Lower lobe of right lung (tissue), 2 donors: Measurements from ENCODE around the gene EXOC3. TPM values are rescaled to one million over a fixed set of nuclear protein-coding genes. Genes with fewer than 3 reads are reported as not detected.
"Not testable (repeated sequence)": the region's sequence is repeated elsewhere in the genome, so short reads cannot be mapped to it uniquely, and the experiment has no call there.

Experiments used
- ATAC-seq, 2 donors: fragments of 200-7000 bp; cut with Tn5 transposase; one replicate each; pipeline ENCODE4 v1.9.1; 2020 to 2022; ENCODE audit warnings: mild to moderate bottlenecking in 2 of 2, moderate library complexity in 2 of 2
- DNase-seq: peaks from one replicate; pipeline ENCODE4 v3.0.0-alpha.2; 2020
- H3K27ac ChIP-seq: fragments of 200-600 bp; one replicate; pipeline ENCODE4 v1.8.0; 2022
- H3K27me3 ChIP-seq: fragments of 200-600 bp; one replicate; pipeline ENCODE4 v1.8.0; 2022; ENCODE audit warnings: low read depth
- H3K36me3 ChIP-seq: fragments of 200-600 bp; one replicate; pipeline ENCODE4 v1.8.0; 2022; ENCODE audit warnings: mild to moderate bottlenecking
- H3K4me1 ChIP-seq: fragments of 200-600 bp; one replicate; pipeline ENCODE4 v1.8.0; 2022
- H3K4me3 ChIP-seq: fragments of 200-600 bp; one replicate; pipeline ENCODE4 v1.8.0; 2022; ENCODE audit warnings: mild to moderate bottlenecking
- H3K9me3 ChIP-seq: fragments of 200-600 bp; one replicate; pipeline ENCODE4 v1.8.0; 2022
- CTCF ChIP-seq: fragments of 200-600 bp; IDR thresholded peaks from one replicate; pipeline ENCODE4 v1.8.0; 2022; ENCODE audit warnings: antibody characterized with exemption, mild to moderate bottlenecking
- intact Hi-C: fragments of 100-400 bp; cut with DNase I; formaldehyde crosslinking; loops from one replicate; pipeline ENCODE4 v1.11.0; 2022
- total RNA-seq: library from RNA; stranded (reverse); fragmentation: NEBNext Ultra II Directional; extraction: Animal tissue kit (Norgen Biotek cat#: 25700); gene quantifications from one replicate; pipeline ENCODE4 v1.2.1, GENCODE V29; 2021
- donor health status: DM: no; HTN: yes; CAD: no; lungs with severe emphysema.

Gene EXOC3
- total RNA-seq, 1 donor from 2014 or later = 58.9 TPM

DNA sequence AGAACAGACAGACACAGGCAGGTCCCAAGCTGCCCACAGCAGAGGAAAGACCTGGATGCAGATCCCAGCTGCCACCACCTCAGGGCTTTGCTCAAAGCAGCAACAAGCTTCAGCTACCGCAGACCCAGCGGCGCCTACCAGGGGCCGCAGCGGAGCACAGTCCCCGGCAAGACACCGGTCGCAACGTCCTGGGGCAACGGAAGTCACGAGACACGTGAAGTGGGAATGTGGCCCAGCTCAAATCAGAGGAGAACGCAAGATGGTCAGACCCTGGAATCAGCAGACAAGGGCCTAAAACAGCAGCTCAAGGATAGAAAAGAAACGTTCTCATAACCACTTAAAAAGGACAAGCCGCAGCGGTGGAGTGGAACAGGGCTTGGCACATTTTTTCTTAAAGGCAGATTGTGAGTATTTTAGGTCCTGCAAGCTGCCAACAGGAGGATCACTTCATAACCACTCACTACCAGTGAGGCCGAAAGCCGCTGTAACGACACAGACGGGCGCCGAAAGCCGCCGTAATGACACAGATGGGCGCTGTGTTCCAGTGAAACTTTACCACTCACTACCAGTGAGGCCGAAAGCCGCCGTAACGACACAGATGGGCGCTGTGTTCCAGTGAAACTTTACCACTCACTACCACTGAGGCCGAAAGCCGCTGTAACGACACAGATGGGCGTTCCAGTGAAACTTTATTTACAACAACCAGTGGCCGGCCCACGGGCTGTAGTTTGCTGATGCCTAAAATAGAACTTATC, 59.5 kb downstream of the EXOC3 start:
- no peak for TF ChIP-seq CTCF
- no peaks in the 10 kb centered on the region for H3K36me3 ChIP-seq
- H3K4me1 ChIP-seq = no peaks in the 10 kb centered on the region
- H3K27me3 ChIP-seq = peaks cover 43% of the 10 kb centered on the region
- no peaks in the 10 kb centered on the region for H3K9me3 ChIP-seq
- intact Hi-C loops = no loop called here
- DNase-seq (no peak), ATAC-seq (peak in 1 of 2 donors; percentile 47)
- no peak overlapping the region for H3K4me3 ChIP-seq
- no peak overlapping the region for H3K27ac ChIP-seq

GRCh38 chr5:504326-505154, 61.6 kb downstream of the EXOC3 start:
- H3K27me3 ChIP-seq = peaks cover 36% of the 10 kb centered on the region
- no peak for TF ChIP-seq CTCF
- DNase-seq = no peak
- H3K9me3 ChIP-seq = no peaks in the 10 kb centered on the region
- H3K27ac ChIP-seq = no peak overlapping the region
- intact Hi-C loops = no loop called here
- H3K36me3 ChIP-seq = no peaks in the 10 kb centered on the region
- no peak for ATAC-seq
- no peaks in the 10 kb centered on the region for H3K4me1 ChIP-seq
- H3K4me3 ChIP-seq = no peak overlapping the region

GRCh38 chr5:505951-506525, 63.1 kb downstream of the EXOC3 start:
- Histone ChIP-seq H3K27me3 (peaks cover 36% of the 10 kb centered on the region), H3K27ac (no peak overlapping the region), H3K4me3 (no peak overlapping the region), H3K36me3 (no peaks in the 10 kb centered on the region), H3K4me1 (no peaks in the 10 kb centered on the region), H3K9me3 (no peaks in the 10 kb centered on the region)
- intact Hi-C loops = no loop called here
- ATAC-seq (no peak), DNase-seq (no peak)
- no peak for TF ChIP-seq CTCF

DNA sequence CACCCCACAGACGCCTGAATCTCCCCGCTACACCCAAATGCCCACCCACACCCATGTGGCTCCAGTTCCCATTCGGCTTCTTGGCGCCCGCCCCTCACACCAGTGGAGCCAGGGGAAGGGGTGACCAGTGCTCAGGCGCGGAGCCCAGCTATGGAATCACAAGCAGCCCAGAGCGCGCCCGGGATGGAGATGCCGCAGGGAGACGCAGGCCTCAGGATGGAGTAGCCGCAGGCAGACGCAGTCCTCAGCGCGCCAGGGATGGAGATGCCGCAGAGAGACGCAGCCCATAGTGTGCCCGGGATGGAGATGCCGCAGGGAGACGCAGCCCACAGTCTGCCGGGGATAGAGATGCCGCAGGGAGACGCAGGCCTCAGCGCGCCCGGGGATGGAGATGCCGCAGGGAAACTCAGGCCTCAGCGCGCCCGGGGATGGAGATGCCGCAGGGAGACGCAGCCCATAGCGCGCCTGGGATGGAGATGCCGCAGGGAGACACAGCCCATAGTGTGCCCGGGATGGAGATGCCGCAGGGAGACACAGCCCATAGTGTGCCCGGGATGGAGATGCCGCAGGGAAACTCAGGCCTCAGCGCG, 65.1 kb downstream of the EXOC3 start:
- H3K9me3 ChIP-seq, DNase-seq, ATAC-seq, H3K4me1 ChIP-seq, H3K36me3 ChIP-seq, H3K27ac ChIP-seq, H3K4me3 ChIP-seq, intact Hi-C loops: not testable (repeated sequence)
- H3K27me3 ChIP-seq = peaks cover 28% of the 10 kb centered on the region

- ATAC-seq = no peak
- no peaks in the 10 kb centered on the region for H3K36me3 ChIP-seq
- peaks cover 26% of the 10 kb centered on the region for H3K27me3 ChIP-seq
- H3K27ac ChIP-seq = no peak overlapping the region
- intact Hi-C loops = no loop called here
- no peaks in the 10 kb centered on the region for H3K9me3 ChIP-seq
- TF ChIP-seq CTCF = no peak
- no peaks in the 10 kb centered on the region for H3K4me1 ChIP-seq
- no peak for DNase-seq
- H3K4me3 ChIP-seq = no peak overlapping the region
Observed at GRCh38 chr5:509611-510185, 66.7 kb downstream of the EXOC3 start.
